GM20000 (cell line): ENCODE measurements around the gene WDR5.

Experiments used
- DNase-seq: peaks from one replicate; pipeline ENCODE4 v3.0.0; 2012; ENCODE audit warnings: low spot score
- TF ChIP-seq, protein P1 (sequence below): IDR thresholded peaks from 2 replicates; pipeline ENCODE4 v1.5.1; 2012; ENCODE audit warnings: mild to moderate bottlenecking, control low read depth; ENCODE audit errors: extremely low read depth, missing control alignments

WDR5 gene

DNA sequence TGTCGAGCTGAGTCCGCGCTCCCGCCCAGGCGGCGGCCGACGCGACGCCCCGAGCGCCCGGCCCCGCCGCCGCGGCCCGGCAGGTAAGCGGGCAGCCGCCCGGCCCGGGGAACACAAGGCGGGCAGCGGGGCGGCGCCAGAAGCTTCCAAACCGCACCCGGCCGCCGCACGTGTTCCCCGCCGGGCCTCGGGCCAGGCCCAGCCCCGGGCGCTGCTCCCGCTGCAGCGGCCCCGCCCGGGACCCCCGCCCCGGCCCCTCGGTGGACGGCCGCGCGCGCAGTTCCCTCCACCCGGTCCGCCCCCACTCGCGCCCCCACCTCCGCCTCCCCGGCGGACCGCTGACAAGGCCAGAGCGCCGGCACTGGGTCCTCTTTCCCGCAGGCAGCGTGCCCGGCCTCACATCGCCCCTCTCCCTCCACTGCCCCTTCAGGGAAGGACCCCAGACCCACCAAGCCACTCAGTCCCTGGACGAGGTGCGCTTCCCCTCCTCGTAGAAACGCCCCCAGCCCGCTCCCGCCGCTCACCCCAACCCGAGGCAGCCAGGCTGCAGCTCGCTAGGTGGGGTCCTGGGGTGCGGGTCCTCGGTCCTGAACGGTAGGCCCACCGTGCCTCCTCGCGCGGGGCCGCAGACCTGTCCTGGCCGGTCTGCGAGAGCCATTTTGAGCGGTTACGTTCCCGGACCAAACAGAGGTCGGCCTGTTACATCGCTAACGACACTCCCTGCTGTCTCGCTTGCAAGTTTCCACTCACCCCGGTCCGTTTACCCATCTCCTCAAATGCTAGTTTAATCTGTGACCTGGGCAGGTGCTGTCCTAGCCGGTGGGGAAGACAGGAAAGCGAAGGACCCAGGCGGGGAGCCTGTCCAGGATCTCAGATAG lies 475 bp downstream of the WDR5 start:
- DNase-seq: peak; percentile 58
- TF ChIP-seq, protein P1, sequence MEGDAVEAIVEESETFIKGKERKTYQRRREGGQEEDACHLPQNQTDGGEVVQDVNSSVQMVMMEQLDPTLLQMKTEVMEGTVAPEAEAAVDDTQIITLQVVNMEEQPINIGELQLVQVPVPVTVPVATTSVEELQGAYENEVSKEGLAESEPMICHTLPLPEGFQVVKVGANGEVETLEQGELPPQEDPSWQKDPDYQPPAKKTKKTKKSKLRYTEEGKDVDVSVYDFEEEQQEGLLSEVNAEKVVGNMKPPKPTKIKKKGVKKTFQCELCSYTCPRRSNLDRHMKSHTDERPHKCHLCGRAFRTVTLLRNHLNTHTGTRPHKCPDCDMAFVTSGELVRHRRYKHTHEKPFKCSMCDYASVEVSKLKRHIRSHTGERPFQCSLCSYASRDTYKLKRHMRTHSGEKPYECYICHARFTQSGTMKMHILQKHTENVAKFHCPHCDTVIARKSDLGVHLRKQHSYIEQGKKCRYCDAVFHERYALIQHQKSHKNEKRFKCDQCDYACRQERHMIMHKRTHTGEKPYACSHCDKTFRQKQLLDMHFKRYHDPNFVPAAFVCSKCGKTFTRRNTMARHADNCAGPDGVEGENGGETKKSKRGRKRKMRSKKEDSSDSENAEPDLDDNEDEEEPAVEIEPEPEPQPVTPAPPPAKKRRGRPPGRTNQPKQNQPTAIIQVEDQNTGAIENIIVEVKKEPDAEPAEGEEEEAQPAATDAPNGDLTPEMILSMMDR: no peak

DNA sequence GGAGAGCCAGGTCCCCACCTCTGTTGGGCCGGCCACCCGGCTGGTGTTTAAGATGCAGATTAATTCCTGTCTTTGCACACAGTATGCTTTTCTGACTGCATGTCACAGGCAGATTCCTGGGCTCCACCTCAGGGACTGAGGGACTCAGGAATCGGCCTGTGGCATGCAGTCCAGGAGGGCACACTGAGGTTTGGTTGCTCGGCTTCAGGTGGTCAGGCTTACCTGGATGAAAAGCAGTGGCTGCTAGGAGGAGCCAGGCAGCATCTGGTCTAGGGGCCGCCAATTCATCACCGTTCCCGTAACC lies 1.1 kb downstream of the WDR5 start:
- DNase-seq: no peak
- TF ChIP-seq, protein P1: no peak

DNA sequence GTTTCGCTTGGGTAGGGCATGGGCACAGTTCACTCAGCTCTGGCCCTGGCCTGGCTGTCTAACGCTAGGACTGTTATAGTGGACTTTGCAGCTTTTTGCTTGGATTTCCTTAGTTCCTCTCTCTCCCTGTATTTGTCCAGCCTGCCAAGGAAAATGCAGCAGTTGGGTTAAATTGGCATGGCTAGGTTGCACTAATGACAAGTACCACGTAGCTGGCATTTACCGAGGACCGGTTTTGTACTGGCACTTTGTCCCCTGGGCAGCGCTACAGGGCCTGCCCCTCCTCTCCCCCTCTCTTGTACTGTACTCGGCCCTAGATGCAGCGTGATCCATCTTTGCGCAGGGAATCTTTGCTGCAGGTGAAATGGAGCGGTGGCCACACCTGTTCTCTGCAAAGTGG lies 2.4 kb downstream of the WDR5 start:
- TF ChIP-seq, protein P1: no peak
- no peak for DNase-seq

DNA sequence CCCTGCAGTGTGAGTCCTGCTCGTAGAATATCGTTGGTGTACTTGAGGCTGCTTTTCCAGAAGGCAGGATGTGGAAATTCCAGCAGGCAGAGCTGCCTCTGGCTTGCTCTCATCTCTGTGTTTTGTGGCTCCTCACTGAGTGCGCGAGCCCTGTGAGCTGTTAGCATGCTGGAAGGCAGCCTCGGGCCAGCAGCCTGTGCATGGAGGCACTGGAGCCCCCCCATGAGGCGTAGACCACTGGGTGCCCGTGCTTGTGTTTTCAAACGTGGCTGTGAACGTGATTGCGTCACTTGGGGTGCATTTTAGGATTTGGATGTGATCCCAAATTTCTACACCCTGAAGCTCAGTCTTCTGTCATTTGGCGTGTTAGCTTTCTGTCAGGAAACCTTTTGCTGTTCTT lies 3.2 kb downstream of the WDR5 start:
- DNase-seq: no peak

DNA sequence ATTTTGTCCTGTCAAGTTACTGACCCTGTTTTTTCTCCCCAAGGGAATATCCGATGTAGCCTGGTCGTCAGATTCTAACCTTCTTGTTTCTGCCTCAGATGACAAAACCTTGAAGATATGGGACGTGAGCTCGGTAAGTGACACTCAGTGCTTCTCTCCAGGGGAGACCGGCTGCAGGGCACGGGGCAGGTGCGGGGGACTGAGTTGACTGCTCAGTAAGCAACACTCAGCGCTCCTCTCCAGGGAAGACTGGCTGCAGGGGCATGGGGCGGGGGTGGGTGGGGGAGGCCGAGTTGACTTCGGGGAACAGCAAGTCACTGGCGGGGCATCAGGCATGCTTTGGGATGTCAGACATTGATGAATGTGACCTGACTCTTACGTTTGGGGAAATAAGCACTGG lies 6.0 kb downstream of the WDR5 start:
- TF ChIP-seq, protein P1: no peak

More for the DNA sequence above, 3.2 kb downstream of the WDR5 start:
- TF ChIP-seq, protein P1: no peak

DNA sequence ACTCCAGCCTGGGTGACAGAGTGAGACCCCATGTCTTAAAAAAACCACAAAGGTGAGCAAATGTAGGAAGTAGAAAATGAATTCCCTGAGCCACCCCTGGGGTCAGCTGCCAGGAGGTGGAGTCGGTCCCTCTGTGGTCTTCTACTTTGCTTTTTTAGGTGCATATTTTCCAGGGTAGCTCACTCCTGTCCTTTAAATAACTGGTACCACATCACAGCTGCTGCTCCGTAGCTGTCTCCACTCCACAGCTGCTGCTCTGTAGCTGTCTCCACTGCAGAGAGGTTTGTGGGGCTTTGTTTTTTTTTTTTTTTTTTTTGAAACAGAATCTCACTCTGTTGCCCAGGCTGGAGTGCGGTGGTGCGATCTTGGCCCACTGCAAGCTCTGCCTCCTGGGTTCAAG lies 8.9 kb downstream of the WDR5 start:
- TF ChIP-seq, protein P1: no peak
- DNase-seq: no peak

More for the DNA sequence above, 6.0 kb downstream of the WDR5 start:
- DNase-seq: no peak

DNA sequence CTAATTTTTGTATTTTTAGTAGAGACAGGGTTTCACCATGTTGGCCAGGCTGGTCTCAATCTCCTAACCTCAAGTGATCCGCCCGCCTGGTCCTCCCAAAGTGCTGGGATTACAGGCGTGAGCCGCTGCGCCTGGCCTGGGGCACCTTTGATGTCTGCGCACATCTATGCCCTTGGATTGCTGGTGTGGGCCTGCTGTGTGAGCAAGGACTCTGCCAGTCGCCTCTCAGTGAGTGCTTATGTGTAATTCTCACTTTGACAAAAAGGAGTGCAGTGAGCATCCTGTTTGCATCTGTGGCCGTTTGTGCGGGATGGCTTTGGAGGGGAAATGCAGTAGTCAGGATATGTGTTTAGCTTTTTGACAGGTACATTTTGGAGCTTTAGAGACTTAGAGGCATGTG lies 9.4 kb downstream of the WDR5 start:
- no peak for DNase-seq

More for the DNA sequence above, 9.4 kb downstream of the WDR5 start:
- TF ChIP-seq, protein P1: no peak
